DND-41 (cell line): ENCODE measurements around the gene ATP7A.

Experiments used
- EZH2 ChIP-seq: IDR thresholded peaks from 3 replicates; pipeline ENCODE4 v1.6.1; 2012; ENCODE audit warnings: borderline replicate concordance, low read depth, mild to moderate bottlenecking, moderate library complexity, low read length, inconsistent platforms; ENCODE audit not compliant: severe bottlenecking
- TF ChIP-seq, protein P1 (sequence below): IDR thresholded peaks from 2 replicates; pipeline ENCODE4 v1.5.1; 2012; ENCODE audit warnings: borderline replicate concordance, low read length, moderate library complexity, mild to moderate bottlenecking; ENCODE audit not compliant: poor library complexity, severe bottlenecking; ENCODE audit errors: extremely low read depth

DNA sequence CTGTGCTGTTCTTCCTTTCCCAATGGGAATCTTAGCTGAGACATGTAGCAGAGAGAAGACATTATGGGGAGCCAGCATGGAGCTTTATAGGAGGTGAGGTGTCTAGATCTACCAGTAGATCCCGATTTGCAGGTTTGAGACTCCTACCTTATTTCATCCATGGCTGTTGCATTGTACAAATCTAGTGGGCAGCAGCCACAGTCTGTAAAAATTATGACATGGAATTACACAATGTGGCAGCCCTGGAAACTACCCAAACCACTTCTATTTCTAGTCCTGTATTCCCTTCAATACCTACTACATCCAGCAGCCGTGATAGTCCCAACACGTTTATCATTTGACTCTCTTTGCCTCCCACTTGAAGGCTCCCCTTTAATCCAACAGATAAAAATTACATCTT is 8.1 kb downstream of the ATP7A start:
- no peak for TF ChIP-seq EZH2
- TF ChIP-seq, protein P1, sequence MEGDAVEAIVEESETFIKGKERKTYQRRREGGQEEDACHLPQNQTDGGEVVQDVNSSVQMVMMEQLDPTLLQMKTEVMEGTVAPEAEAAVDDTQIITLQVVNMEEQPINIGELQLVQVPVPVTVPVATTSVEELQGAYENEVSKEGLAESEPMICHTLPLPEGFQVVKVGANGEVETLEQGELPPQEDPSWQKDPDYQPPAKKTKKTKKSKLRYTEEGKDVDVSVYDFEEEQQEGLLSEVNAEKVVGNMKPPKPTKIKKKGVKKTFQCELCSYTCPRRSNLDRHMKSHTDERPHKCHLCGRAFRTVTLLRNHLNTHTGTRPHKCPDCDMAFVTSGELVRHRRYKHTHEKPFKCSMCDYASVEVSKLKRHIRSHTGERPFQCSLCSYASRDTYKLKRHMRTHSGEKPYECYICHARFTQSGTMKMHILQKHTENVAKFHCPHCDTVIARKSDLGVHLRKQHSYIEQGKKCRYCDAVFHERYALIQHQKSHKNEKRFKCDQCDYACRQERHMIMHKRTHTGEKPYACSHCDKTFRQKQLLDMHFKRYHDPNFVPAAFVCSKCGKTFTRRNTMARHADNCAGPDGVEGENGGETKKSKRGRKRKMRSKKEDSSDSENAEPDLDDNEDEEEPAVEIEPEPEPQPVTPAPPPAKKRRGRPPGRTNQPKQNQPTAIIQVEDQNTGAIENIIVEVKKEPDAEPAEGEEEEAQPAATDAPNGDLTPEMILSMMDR = no peak
